Esophagus squamous epithelium (tissue), 4 donors: Measurements from ENCODE around the gene SETD1B.
A peak's percentile ranks its signal among the peaks of the same experiment; 100 is the strongest.

Experiments
- CTCF ChIP-seq, 6 experiments: fragments of 450-650 bp in 4 of 6; fragments of 200-600 bp in 2 of 6; sonication (generic) in 2 of 6; IDR thresholded peaks; one replicate each; pipeline ENCODE4 v1.5.1; 2016 to 2019; ENCODE audit warnings: antibody characterized with exemption in 6 of 6, mild to moderate bottlenecking in 4 of 6, moderate library complexity in 4 of 6
- POLR2A ChIP-seq, 4 donors: fragments of 450-650 bp; IDR thresholded peaks; one replicate each; pipeline ENCODE4 v1.6.1; 2017; ENCODE audit warnings: antibody characterized with exemption in 4 of 4, mild to moderate bottlenecking in 4 of 4, moderate library complexity in 3 of 4

- TF ChIP-seq CTCF (IDR thresholded peaks at IDR 0.05) (peak; percentile 72 to 95 (median 88)), POLR2A (IDR thresholded peaks at IDR 0.05) (no peak)
Observed at GRCh38 chr12:121776190-121777098, 27.4 kb upstream of the SETD1B start.
